ENCODE results near the gene PPP1R1B.

DNA sequence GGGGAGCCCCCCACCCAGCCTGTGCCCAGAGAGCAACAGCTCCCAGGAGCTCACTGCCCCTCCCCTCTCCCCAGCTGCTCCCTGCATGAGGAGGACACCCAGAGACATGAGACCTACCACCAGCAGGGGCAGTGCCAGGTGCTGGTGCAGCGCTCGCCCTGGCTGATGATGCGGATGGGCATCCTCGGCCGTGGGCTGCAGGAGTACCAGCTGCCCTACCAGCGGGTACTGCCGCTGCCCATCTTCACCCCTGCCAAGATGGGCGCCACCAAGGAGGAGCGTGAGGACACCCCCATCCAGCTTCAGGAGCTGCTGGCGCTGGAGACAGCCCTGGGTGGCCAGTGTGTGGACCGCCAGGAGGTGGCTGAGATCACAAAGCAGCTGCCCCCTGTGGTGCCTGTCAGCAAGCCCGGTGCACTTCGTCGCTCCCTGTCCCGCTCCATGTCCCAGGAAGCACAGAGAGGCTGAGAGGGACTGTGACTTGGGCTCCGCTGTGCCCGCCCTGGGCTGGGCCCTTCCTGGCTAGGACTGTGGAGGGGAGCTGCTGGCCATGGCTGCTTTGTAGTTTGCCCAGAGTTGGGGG lies 39.0 kb downstream of the PPP1R1B start:
- TF ChIP-seq TAF1 (IDR thresholded peaks at IDR 0.05; ENCODE audit: borderline replicate concordance, low read depth, low read length) (no peak), POLR2A (IDR thresholded peaks at IDR 0.05; ENCODE audit: low read depth, low read length) (no peak), POLR2AphosphoS5 (IDR thresholded peaks at IDR 0.05; ENCODE audit: low read depth, low read length) (no peak)

All from GM12892 (cell line).